HepG2 (cell line): ENCODE measurements around the gene CLDN7. TPM values are rescaled to one million over a fixed set of nuclear protein-coding genes. Genes with fewer than 3 reads are reported as not detected.

Experiments used
- AKAP8 ChIP-seq: sonication (generic); formaldehyde crosslinking; IDR thresholded peaks from 2 replicates; pipeline ENCODE4 v1.5.1; 2020; ENCODE audit warnings: mild to moderate bottlenecking, missing genetic modification reagents
- BCL6 ChIP-seq: IDR thresholded peaks from 2 replicates; pipeline ENCODE4 v1.6.1; 2016; ENCODE audit warnings: missing genetic modification reagents, missing compliant biosample characterization
- FOXA3 ChIP-seq: IDR thresholded peaks from 2 replicates; pipeline ENCODE4 v1.6.1; 2016; ENCODE audit warnings: missing genetic modification reagents, missing compliant biosample characterization
- GABPB1 ChIP-seq: IDR thresholded peaks from 2 replicates; pipeline ENCODE4 v1.6.1; 2016; ENCODE audit warnings: mild to moderate bottlenecking, missing genetic modification reagents, moderate library complexity, missing compliant biosample characterization
- IKZF1 ChIP-seq: fragments of 450-650 bp; IDR thresholded peaks from 2 replicates; pipeline ENCODE4 v1.7.1; 2016
- KLF15 ChIP-seq: sonication (generic); formaldehyde crosslinking; IDR thresholded peaks from 2 replicates; pipeline ENCODE4 v1.8.1; 2023; ENCODE audit warnings: borderline replicate concordance, mild to moderate bottlenecking, inconsistent platforms, missing genetic modification reagents, mixed read lengths
- PATZ1 ChIP-seq: sonication (generic); formaldehyde crosslinking; IDR thresholded peaks from 2 replicates; pipeline ENCODE4 v1.4.0; 2020; ENCODE audit warnings: missing genetic modification reagents
- RNF2 ChIP-seq: fragments of 450-650 bp; conservative IDR thresholded peaks from 2 replicates; pipeline ENCODE4 v1.6.1; 2016; ENCODE audit warnings: low read depth
- RXRA ChIP-seq: sonication (generic); formaldehyde crosslinking; IDR thresholded peaks from 2 replicates; pipeline ENCODE4 v1.5.1; 2020; ENCODE audit warnings: missing genetic modification reagents
- SIX4 ChIP-seq: sonication (generic); formaldehyde crosslinking; IDR thresholded peaks from 2 replicates; pipeline ENCODE4 v1.4.0; 2020; ENCODE audit warnings: missing genetic modification reagents
- SOX13 ChIP-seq, 3 experiments: fragments of 450-650 bp in 1 of 3; sonication (generic) in 1 of 3; formaldehyde crosslinking in 1 of 3; IDR thresholded peaks in 2 of 3; conservative IDR thresholded peaks in 1 of 3; 2 replicates each; pipeline versions ENCODE4 v1.5.0 to v1.6.1; 2016 to 2020; ENCODE audit warnings: antibody characterized with exemption in 1 of 3, mild to moderate bottlenecking in 1 of 3, missing compliant biosample characterization in 1 of 3, missing genetic modification reagents in 1 of 3, moderate library complexity in 1 of 3
- ZNF687 ChIP-seq: sonication (generic); formaldehyde crosslinking; IDR thresholded peaks from 2 replicates; pipeline ENCODE4 v1.5.1; 2020; ENCODE audit warnings: mild to moderate bottlenecking, missing genetic modification reagents, moderate library complexity
- polyA plus RNA-seq, 8 experiments: library from polyadenylated mRNA; depleted of rRNA in 3 of 8; stranded (reverse) in 7 of 8; unstranded in 1 of 8; fragments of >200 nt; fragmentation: Illumina TruSeq in 4 of 8; extraction: Trizol in 4 of 8; gene quantifications; 2 replicates each; pipeline versions ENCODE4 v1.2.1 to v1.2.3, GENCODE V29; 2011 to 2016; ENCODE audit warnings: low read depth in 4 of 8, missing spikeins in 1 of 8, mixed read lengths in 1 of 8; ENCODE audit not compliant: insufficient read depth in 1 of 8
- total RNA-seq, 5 experiments: library from RNA; depleted of rRNA; stranded (reverse); fragments of >200 nt; fragmentation: Illumina TruSeq; extraction: Trizol; gene quantifications; 2 replicates each; pipeline ENCODE4 v1.2.3, GENCODE V29; 2016; ENCODE audit warnings: low read depth in 1 of 5
- TF ChIP-seq, protein P1 (sequence below): IDR thresholded peaks from 2 replicates; pipeline ENCODE4 v1.6.1; 2016; ENCODE audit warnings: missing compliant biosample characterization, missing genetic modification reagents, borderline replicate concordance
- TF ChIP-seq, protein P2 (sequence below): IDR thresholded peaks from 2 replicates; pipeline ENCODE4 v1.6.1; 2016; ENCODE audit warnings: missing genetic modification reagents, missing compliant biosample characterization
- TF ChIP-seq, protein P3 (sequence below): IDR thresholded peaks from 2 replicates; pipeline ENCODE4 v1.6.1; 2018; ENCODE audit warnings: missing genetic modification reagents
- TF ChIP-seq, protein P4 (sequence below): sonication (generic); formaldehyde crosslinking; IDR thresholded peaks from 2 replicates; pipeline ENCODE4 v1.5.1; 2020; ENCODE audit warnings: mild to moderate bottlenecking, moderate library complexity, missing genetic modification reagents

The CLDN7 gene
- total and polyA plus RNA-seq, 2 of the 13 experiments (the other 11 are each of a cell fraction or from before 2014, with no cell fraction given) = not detected

- peak; percentile 89 for TF ChIP-seq PATZ1 (CRISPR knock-in tag)
- TF ChIP-seq KLF15 (CRISPR knock-in tag) = 0 out of 2 replicates have a peak, but pooled peaks have one; percentile 31
- TF ChIP-seq, protein P1, sequence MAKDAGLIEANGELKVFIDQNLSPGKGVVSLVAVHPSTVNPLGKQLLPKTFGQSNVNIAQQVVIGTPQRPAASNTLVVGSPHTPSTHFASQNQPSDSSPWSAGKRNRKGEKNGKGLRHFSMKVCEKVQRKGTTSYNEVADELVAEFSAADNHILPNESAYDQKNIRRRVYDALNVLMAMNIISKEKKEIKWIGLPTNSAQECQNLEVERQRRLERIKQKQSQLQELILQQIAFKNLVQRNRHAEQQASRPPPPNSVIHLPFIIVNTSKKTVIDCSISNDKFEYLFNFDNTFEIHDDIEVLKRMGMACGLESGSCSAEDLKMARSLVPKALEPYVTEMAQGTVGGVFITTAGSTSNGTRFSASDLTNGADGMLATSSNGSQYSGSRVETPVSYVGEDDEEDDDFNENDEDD (CRISPR knock-in tag) = peak; percentile 36; the same call in 1 of the 2 replicates
- peak; percentile 64 for TF ChIP-seq GABPB1 (CRISPR knock-in tag)
- TF ChIP-seq SIX4 (CRISPR knock-in tag) = peak; percentile 78
- peak; percentile 64 for TF ChIP-seq ZNF687 (CRISPR knock-in tag)
- TF ChIP-seq RNF2 = no peak
- no peak for TF ChIP-seq IKZF1
- TF ChIP-seq FOXA3 = 0 out of 2 replicates have a peak, but pooled peaks have one; percentile 6
- TF ChIP-seq, protein P2, sequence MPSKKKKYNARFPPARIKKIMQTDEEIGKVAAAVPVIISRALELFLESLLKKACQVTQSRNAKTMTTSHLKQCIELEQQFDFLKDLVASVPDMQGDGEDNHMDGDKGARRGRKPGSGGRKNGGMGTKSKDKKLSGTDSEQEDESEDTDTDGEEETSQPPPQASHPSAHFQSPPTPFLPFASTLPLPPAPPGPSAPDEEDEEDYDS = 0 out of 2 replicates have a peak, but pooled peaks have one; percentile 19
- no peak for TF ChIP-seq SOX13 (IDR thresholded peaks at IDR 0.05)
- TF ChIP-seq SOX13 (CRISPR knock-in tag; conservative IDR thresholded peaks at IDR 0.05 in 1 of 2, IDR thresholded peaks at IDR 0.05 in 1 of 2) = no peak; a peak in 1 of 4 replicates
- peak; percentile 29; the same call in 1 of the 2 replicates for TF ChIP-seq BCL6 (CRISPR knock-in tag)
- TF ChIP-seq, protein P3, sequence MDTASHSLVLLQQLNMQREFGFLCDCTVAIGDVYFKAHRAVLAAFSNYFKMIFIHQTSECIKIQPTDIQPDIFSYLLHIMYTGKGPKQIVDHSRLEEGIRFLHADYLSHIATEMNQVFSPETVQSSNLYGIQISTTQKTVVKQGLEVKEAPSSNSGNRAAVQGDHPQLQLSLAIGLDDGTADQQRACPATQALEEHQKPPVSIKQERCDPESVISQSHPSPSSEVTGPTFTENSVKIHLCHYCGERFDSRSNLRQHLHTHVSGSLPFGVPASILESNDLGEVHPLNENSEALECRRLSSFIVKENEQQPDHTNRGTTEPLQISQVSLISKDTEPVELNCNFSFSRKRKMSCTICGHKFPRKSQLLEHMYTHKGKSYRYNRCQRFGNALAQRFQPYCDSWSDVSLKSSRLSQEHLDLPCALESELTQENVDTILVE (CRISPR knock-in tag) = 0 out of 2 replicates have a peak, but pooled peaks have one; percentile 45
- 0 out of 2 replicates have a peak, but pooled peaks have one; percentile 50 for TF ChIP-seq RXRA
- TF ChIP-seq, protein P4, sequence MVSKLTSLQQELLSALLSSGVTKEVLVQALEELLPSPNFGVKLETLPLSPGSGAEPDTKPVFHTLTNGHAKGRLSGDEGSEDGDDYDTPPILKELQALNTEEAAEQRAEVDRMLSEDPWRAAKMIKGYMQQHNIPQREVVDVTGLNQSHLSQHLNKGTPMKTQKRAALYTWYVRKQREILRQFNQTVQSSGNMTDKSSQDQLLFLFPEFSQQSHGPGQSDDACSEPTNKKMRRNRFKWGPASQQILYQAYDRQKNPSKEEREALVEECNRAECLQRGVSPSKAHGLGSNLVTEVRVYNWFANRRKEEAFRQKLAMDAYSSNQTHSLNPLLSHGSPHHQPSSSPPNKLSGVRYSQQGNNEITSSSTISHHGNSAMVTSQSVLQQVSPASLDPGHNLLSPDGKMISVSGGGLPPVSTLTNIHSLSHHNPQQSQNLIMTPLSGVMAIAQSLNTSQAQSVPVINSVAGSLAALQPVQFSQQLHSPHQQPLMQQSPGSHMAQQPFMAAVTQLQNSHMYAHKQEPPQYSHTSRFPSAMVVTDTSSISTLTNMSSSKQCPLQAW (CRISPR knock-in tag) = peak; percentile 37; the same call in 1 of the 2 replicates
- no peak for TF ChIP-seq AKAP8 (CRISPR knock-in tag)
Measured at GRCh38 chr17:7281953-7282751, 19.9 kb upstream of the CLDN7 start (continued).
